Measurements from ENCODE around the gene TCN2.
A peak's percentile ranks its signal among the peaks of the same experiment; 100 is the strongest.
"Not testable (repeated sequence)": the region's sequence is repeated elsewhere in the genome, so short reads cannot be mapped to it uniquely, and the experiment has no call there.

Gene TCN2

DNA sequence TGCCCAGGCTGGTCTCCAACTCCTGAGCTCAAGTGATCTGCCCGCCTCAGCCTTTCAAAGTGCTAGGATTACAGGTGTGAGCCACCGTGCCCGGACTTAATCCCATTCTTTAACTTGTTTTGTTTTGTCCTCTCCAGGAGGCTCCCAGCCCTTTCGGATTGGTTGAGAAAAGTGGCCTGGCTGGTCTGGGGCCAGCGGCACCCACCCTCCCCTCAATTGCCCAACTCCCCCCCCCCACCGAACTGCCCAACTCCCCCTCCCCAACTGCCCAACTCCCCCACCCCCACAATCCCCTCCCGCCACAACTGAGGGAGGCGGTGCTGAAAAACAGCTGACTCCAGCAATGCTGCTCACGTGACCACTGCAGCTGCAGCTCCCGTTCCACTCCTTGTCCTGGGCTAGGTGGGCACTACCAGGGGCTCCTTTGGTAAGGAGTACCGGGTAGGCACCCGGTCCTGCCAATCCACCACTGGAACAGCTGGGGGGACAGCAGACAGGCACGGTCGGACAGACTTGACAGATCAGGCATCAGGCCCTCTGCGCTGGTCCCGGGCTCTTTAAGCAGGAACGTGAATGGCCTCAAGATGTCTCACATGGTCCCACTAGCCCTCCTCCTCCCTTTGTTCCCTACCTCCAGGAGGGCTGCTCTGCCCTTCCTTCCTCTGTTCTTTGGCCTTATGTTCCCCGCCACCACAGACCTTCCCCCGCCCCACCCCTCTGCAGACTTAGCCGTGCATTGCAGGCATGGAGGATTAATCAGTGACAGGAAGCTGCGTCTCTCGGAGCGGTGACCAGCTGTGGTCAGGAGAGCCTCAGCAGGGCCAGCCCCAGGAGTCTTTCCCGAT, at the start of gene TCN2:
TCN2 (plus strand) TSS at position 720 of the 845 bp plus-strand sequence. CDS start 158 bp downstream, outside the sequence.
- in situ Hi-C loops (cut with HindIII; ENCODE audit: low sequenced_read_pairs) = no loop called here
- peak within 1 kb of the TSS; percentile 51 for H3K4me3 ChIP-seq (ENCODE audit: low read depth, low read length)
- no peak for TF ChIP-seq CTCF (IDR thresholded peaks at IDR 0.05; ENCODE audit: low read depth, low read length)
- DNase-seq (ENCODE audit: low read depth, low spot score) = peak; percentile 93

DNA sequence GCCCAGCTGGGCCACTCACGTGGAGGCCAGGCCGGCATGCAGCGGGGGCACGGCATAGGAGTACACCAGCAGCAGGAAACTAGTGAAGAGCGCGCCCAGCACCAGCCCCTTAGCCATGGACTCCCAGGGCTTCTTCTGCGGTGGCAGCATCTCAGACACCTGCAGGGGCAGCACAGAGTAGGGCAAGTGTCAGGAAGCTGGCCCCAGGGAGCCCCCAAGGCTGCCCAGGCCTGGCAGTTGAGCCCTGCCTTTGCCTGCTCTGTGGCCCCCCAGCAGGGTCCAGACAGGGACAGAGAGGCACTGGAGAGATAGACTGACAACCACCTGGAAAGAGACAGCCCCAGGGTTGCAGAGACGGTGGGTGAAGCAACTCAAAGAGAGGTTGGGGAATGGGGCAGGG, 49.7 kb upstream of the TCN2 start:
- no peak for TF ChIP-seq CTCF (IDR thresholded peaks at IDR 0.05; ENCODE audit: low read depth, low read length)
- no peak overlapping the region for H3K4me3 ChIP-seq (ENCODE audit: low read depth, low read length)
- in situ Hi-C loops (cut with HindIII; ENCODE audit: low sequenced_read_pairs) = no loop called here
- DNase-seq (ENCODE audit: low read depth, low spot score) = no peak

DNA sequence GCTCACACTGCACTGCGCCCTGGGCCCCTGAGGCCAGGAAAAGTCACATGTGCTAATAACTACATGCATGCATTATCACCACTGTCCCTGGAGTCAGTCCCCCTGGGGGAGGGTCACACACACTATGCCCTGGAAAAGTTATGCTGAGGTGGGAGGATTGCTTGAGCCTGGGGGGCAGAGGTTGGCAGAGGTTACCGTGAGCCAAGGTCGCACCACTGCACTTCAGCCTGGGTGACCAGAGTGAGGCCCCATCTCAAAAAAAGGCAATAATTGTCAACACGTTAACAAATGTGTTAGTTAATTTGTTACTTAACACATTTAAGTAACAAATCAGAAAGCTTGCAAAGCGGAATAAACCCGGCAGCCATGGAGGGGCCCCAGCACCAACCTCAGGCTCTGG, 47.1 kb upstream of the TCN2 start:
- TF ChIP-seq CTCF (IDR thresholded peaks at IDR 0.05; ENCODE audit: low read depth, low read length) = no peak
- DNase-seq (ENCODE audit: low read depth, low spot score) = no peak
- no peak overlapping the region for H3K4me3 ChIP-seq (ENCODE audit: low read depth, low read length)
- in situ Hi-C loops (cut with HindIII; ENCODE audit: low sequenced_read_pairs) = no loop called here

GRCh38 chr22:30560643-30561202, 46.3 kb upstream of the TCN2 start:
- DNase-seq (ENCODE audit: low read depth, low spot score); H3K4me3 ChIP-seq (ENCODE audit: low read depth, low read length); in situ Hi-C loops (cut with HindIII; ENCODE audit: low sequenced_read_pairs): not testable (repeated sequence)

DNA sequence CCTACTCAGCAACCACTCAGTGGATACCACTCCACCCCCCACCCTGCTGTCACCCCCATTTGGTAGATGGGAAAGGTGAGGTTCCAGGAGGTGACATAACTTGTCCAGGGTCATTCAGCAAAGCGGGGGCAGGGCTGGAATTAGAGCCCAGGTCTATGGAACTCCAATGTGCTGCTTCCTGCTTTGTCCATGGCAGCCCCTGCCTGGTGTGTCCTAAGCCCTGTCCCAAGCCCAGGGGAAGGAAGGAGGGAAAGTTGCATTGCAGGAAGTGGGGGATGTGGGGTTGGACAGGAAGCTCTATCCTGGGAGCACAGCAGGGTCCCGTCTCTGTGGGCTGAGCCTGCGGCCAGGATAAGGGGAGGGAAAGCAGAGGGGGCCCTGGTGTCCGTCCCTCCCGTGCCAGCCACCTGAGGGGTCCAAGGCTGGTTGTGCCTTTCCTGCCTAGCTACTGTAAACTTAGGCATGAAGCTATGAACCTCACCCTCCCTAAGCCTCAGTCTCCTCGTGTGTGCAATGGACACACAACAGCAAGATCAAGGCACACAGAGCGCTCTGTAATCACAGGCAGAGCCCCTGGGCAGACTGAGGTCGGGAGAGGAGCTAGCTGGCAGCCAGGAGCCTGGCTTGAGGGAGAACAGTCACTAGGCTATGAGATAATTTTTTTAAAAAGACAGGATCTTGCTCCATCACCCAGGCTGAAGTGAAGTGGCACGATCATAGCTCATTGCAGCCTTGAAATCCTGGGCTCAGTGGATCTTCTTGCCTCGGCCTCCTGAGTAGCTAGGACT, 45.4 kb upstream of the TCN2 start:
- no peak for TF ChIP-seq CTCF (IDR thresholded peaks at IDR 0.05; ENCODE audit: low read depth, low read length)
- in situ Hi-C loops (cut with HindIII; ENCODE audit: low sequenced_read_pairs) = no loop called here
- H3K4me3 ChIP-seq (ENCODE audit: low read depth, low read length) = no peak overlapping the region
- DNase-seq (ENCODE audit: low read depth, low spot score) = no peak

- H3K4me3 ChIP-seq (ENCODE audit: low read depth, low read length) = no peak overlapping the region
- no peak for DNase-seq (ENCODE audit: low read depth, low spot score)
- in situ Hi-C loops (cut with HindIII; ENCODE audit: low sequenced_read_pairs) = no loop called here
- TF ChIP-seq CTCF (IDR thresholded peaks at IDR 0.05; ENCODE audit: low read depth, low read length) = no peak
Measured at GRCh38 chr22:30562366-30562765, 44.6 kb upstream of the TCN2 start.
